GM21381 (cell line): ENCODE measurements around the gene MYO7A.

ENCODE experiments used
- ATAC-seq: cut with Tn5 transposase; IDR thresholded peaks from one replicate; pipeline ENCODE4 v1.9.1; 2021; ENCODE audit warnings: mild to moderate bottlenecking, moderate library complexity; ENCODE audit not compliant: unreplicated experiment

Gene MYO7A

GRCh38 chr11:77110836-77111235 lies 17.2 kb upstream of the MYO7A start:
- no peak for ATAC-seq

GRCh38 chr11:77111277-77111676 lies 16.8 kb upstream of the MYO7A start:
- no peak for ATAC-seq

- ATAC-seq, result no peak
These were observed 16.1 kb upstream of the MYO7A start for GRCh38 chr11:77111946-77112345.

- no peak for ATAC-seq
These were observed 15.2 kb upstream of the MYO7A start for GRCh38 chr11:77112641-77113381.

GRCh38 chr11:77113382-77114088 lies 14.5 kb upstream of the MYO7A start:
- no peak for ATAC-seq

GRCh38 chr11:77114089-77114463 lies 14.0 kb upstream of the MYO7A start:
- ATAC-seq, result no peak

- ATAC-seq, result no peak
These were observed 12.8 kb upstream of the MYO7A start for GRCh38 chr11:77115181-77115611.

GRCh38 chr11:77115956-77116355 lies 12.1 kb upstream of the MYO7A start:
- no peak for ATAC-seq

GRCh38 chr11:77117492-77117891 lies 10.6 kb upstream of the MYO7A start:
- no peak for ATAC-seq

GRCh38 chr11:77118086-77118485 lies 10.0 kb upstream of the MYO7A start:
- ATAC-seq, result no peak

GRCh38 chr11:77118971-77119370 lies 9.1 kb upstream of the MYO7A start:
- no peak for ATAC-seq

- no peak for ATAC-seq
These were observed 8.5 kb upstream of the MYO7A start for GRCh38 chr11:77119531-77119936.

GRCh38 chr11:77120571-77120970 lies 7.5 kb upstream of the MYO7A start:
- no peak for ATAC-seq

GRCh38 chr11:77121096-77121640 lies 6.9 kb upstream of the MYO7A start:
- ATAC-seq, result no peak

GRCh38 chr11:77121876-77122575 lies 6.0 kb upstream of the MYO7A start:
- ATAC-seq, result no peak

GRCh38 chr11:77122576-77123212 lies 5.4 kb upstream of the MYO7A start:
- no peak for ATAC-seq

GRCh38 chr11:77123591-77123990 lies 4.5 kb upstream of the MYO7A start:
- no peak for ATAC-seq

GRCh38 chr11:77124041-77124440 lies 4.0 kb upstream of the MYO7A start:
- ATAC-seq, result no peak

- ATAC-seq, result no peak
These were observed 3.6 kb upstream of the MYO7A start for GRCh38 chr11:77124488-77124887.

GRCh38 chr11:77125191-77125590 lies 2.9 kb upstream of the MYO7A start:
- ATAC-seq, result no peak

GRCh38 chr11:77125695-77126094 lies 2.4 kb upstream of the MYO7A start:
- no peak for ATAC-seq
